ENCODE results near the gene PSMB9. TPM values are rescaled to one million over a fixed set of nuclear protein-coding genes. Genes with fewer than 3 reads are reported as not detected.

PSMB9 gene
- total RNA-seq, 1 donor = 20.3 TPM

DNA sequence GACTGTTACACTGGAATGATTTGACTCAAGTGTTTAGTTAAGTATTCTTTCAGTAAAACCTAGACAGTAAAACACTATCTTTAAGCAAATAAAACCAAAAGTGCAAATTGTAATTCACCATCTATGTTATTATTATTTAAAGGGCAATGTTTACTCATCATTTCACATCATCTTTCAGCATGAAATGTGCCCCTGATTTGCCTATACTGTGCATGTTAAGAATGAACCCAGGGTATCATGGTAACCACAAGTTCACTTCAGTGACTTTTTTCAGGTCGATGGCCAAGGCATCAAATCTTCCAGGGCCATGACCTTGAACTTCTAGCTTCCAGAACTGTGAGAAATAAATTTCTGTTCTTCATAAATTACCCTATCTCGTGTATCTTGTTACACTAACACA is 35.1 kb upstream of the PSMB9 start:
- Histone ChIP-seq H3K4me1 (ENCODE audit: insufficient read depth, low read length) (peaks cover 20% of the 10 kb centered on the region), H3K4me2 (ENCODE audit: insufficient read depth, low read length) (no peak overlapping the region), H3K4me3 (ENCODE audit: insufficient read depth, low read length) (no peak overlapping the region), H3K79me2 (ENCODE audit: insufficient read depth, low read length) (no peaks in the 10 kb centered on the region), H3K27ac (ENCODE audit: low read depth, low read length) (no peak overlapping the region), H3K27me3 (ENCODE audit: insufficient read depth, low read length) (no peaks in the 10 kb centered on the region), H2AFZ (ENCODE audit: low read length) (no peak overlapping the region), H4K20me1 (ENCODE audit: insufficient read depth, low read length) (no peaks in the 10 kb centered on the region), H3K9me3 (ENCODE audit: low read depth, low read length) (no peaks in the 10 kb centered on the region), H3K36me3 (ENCODE audit: insufficient read depth, low read length) (no peaks in the 10 kb centered on the region)
- no peak for DNase-seq (ENCODE audit: insufficient read length, low spot score, missing footprints)
- TF ChIP-seq, protein P1, sequence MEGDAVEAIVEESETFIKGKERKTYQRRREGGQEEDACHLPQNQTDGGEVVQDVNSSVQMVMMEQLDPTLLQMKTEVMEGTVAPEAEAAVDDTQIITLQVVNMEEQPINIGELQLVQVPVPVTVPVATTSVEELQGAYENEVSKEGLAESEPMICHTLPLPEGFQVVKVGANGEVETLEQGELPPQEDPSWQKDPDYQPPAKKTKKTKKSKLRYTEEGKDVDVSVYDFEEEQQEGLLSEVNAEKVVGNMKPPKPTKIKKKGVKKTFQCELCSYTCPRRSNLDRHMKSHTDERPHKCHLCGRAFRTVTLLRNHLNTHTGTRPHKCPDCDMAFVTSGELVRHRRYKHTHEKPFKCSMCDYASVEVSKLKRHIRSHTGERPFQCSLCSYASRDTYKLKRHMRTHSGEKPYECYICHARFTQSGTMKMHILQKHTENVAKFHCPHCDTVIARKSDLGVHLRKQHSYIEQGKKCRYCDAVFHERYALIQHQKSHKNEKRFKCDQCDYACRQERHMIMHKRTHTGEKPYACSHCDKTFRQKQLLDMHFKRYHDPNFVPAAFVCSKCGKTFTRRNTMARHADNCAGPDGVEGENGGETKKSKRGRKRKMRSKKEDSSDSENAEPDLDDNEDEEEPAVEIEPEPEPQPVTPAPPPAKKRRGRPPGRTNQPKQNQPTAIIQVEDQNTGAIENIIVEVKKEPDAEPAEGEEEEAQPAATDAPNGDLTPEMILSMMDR (IDR thresholded peaks at IDR 0.05; ENCODE audit: extremely low read depth, low read depth, low read length) = no peak

DNA sequence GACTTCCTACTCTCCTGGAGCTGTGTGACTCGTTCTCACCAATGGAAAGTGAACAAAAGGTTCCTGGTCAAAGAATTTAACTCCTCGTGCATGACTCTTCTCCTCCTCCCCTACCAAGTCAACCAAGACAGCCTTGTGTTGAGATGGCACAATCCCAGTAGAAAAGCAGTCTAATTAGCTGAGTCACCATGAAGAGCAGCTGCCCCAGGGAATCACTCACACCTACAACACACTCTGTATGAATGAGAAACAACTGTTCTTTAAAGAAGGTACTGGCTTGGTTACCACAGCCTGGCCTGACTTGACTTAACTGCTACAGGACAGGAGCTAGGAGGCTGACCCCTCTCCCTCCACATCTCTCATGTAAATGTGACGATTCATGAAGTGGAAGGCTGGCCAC is 34.3 kb upstream of the PSMB9 start:
- no peaks in the 10 kb centered on the region for H4K20me1 ChIP-seq (ENCODE audit: insufficient read depth, low read length)
- TF ChIP-seq, protein P1 (IDR thresholded peaks at IDR 0.05; ENCODE audit: extremely low read depth, low read depth, low read length) = no peak
- DNase-seq (ENCODE audit: insufficient read length, low spot score, missing footprints) = peak; percentile 79
- no peaks in the 10 kb centered on the region for H3K79me2 ChIP-seq (ENCODE audit: insufficient read depth, low read length)
- H3K27me3 ChIP-seq (ENCODE audit: insufficient read depth, low read length) = no peaks in the 10 kb centered on the region
- no peak overlapping the region for H3K27ac ChIP-seq (ENCODE audit: low read depth, low read length)
- no peaks in the 10 kb centered on the region for H3K9me3 ChIP-seq (ENCODE audit: low read depth, low read length)
- no peak overlapping the region for H2AFZ ChIP-seq (ENCODE audit: low read length)
- H3K36me3 ChIP-seq (ENCODE audit: insufficient read depth, low read length) = no peaks in the 10 kb centered on the region
- H3K4me1 ChIP-seq (ENCODE audit: insufficient read depth, low read length) = peaks cover 19% of the 10 kb centered on the region
- peak overlapping the region; percentile 8 for H3K4me2 ChIP-seq (ENCODE audit: insufficient read depth, low read length)
- H3K4me3 ChIP-seq (ENCODE audit: insufficient read depth, low read length) = no peak overlapping the region

DNA sequence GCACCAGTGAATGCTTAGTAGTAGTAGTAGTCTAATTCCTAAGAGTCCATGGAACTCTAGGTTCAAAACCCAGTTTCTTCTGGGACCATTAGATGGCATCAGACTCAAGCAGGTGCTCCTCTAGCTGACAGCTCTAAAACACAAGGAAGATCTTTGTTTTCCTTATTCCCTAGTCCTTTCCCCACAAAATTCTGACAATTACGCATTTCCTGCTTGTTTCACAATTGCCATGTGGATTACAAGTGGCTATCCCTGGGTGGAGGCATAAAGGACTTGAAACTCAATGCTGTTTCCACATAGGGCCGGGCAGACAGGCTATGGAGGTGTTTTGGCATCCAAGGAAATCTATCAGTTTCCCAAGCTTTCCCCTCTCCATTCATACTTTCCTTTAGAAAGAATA is 28.0 kb upstream of the PSMB9 start:
- Histone ChIP-seq H3K4me2 (ENCODE audit: insufficient read depth, low read length) (peak overlapping the region; percentile 37), H3K27me3 (ENCODE audit: insufficient read depth, low read length) (no peaks in the 10 kb centered on the region), H4K20me1 (ENCODE audit: insufficient read depth, low read length) (no peaks in the 10 kb centered on the region), H2AFZ (ENCODE audit: low read length) (peak overlapping the region; percentile 8), H3K27ac (ENCODE audit: low read depth, low read length) (no peak overlapping the region), H3K36me3 (ENCODE audit: insufficient read depth, low read length) (peaks cover 11% of the 10 kb centered on the region), H3K9me3 (ENCODE audit: low read depth, low read length) (no peaks in the 10 kb centered on the region), H3K4me1 (ENCODE audit: insufficient read depth, low read length) (peaks cover 5% of the 10 kb centered on the region), H3K4me3 (ENCODE audit: insufficient read depth, low read length) (no peak overlapping the region), H3K79me2 (ENCODE audit: insufficient read depth, low read length) (no peaks in the 10 kb centered on the region)
- TF ChIP-seq, protein P1 (IDR thresholded peaks at IDR 0.05; ENCODE audit: extremely low read depth, low read depth, low read length) = peak; percentile 51
- no peak for DNase-seq (ENCODE audit: insufficient read length, low spot score, missing footprints)

DNA sequence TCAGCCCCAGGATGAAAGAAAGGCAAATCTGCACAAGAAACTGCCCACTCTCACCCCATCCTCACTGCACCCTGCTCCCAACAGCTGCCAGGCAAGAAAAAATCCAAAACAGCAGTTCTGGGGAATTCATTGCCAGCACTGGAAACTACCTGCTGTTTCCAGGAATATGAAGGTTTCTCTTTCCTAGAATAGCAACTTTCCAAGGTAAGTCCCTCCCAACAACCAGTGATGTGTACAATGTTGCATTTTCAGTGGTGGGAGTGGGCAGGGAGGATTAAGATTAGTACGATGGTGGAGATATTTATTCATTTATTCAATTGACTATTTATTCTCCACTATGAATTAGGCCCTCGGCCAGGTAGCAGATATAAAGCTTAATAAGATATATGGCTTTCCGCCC is 27.0 kb upstream of the PSMB9 start:
- H3K27ac ChIP-seq (ENCODE audit: low read depth, low read length) = no peak overlapping the region
- no peaks in the 10 kb centered on the region for H3K9me3 ChIP-seq (ENCODE audit: low read depth, low read length)
- H3K4me2 ChIP-seq (ENCODE audit: insufficient read depth, low read length) = no peak overlapping the region
- peaks cover 5% of the 10 kb centered on the region for H3K4me1 ChIP-seq (ENCODE audit: insufficient read depth, low read length)
- H3K36me3 ChIP-seq (ENCODE audit: insufficient read depth, low read length) = peaks cover 15% of the 10 kb centered on the region
- DNase-seq (ENCODE audit: insufficient read length, low spot score, missing footprints) = no peak
- no peak overlapping the region for H2AFZ ChIP-seq (ENCODE audit: low read length)
- no peak overlapping the region for H3K4me3 ChIP-seq (ENCODE audit: insufficient read depth, low read length)
- TF ChIP-seq, protein P1 (IDR thresholded peaks at IDR 0.05; ENCODE audit: extremely low read depth, low read depth, low read length) = no peak
- no peaks in the 10 kb centered on the region for H3K79me2 ChIP-seq (ENCODE audit: insufficient read depth, low read length)
- H4K20me1 ChIP-seq (ENCODE audit: insufficient read depth, low read length) = no peaks in the 10 kb centered on the region
- no peaks in the 10 kb centered on the region for H3K27me3 ChIP-seq (ENCODE audit: insufficient read depth, low read length)
